Gastrocnemius medialis (tissue), 4 donors: ENCODE results near the gene TNFAIP8L1. TPM values are rescaled to one million over a fixed set of nuclear protein-coding genes. Genes with fewer than 3 reads are reported as not detected.

Experiments
- ATAC-seq, 2 donors: fragments of 150-250 bp; one replicate each; pipeline ENCODE4 v1.9.1; 2016
- DNase-seq, 2 donors: peaks; one replicate each; pipeline ENCODE4 v3.0.0-alpha.2; 2019
- H3K27ac ChIP-seq, 4 donors: fragments of 200-600 bp; sonication (generic); 1 replicate in 1 of 4; 2 replicates in 3 of 4; pipeline ENCODE4 v1.5.1; 2016 to 2018; ENCODE audit warnings: mild to moderate bottlenecking in 2 of 4, moderate library complexity in 1 of 4
- H3K27me3 ChIP-seq, 3 donors: fragments of 200-600 bp; sonication (generic) in 2 of 3; 1 replicate in 1 of 3; 2 replicates in 2 of 3; pipeline versions ENCODE4 v1.5.1 to v1.6.0; 2016 to 2019; ENCODE audit warnings: mild to moderate bottlenecking in 1 of 3, moderate library complexity in 1 of 3
- H3K36me3 ChIP-seq, 2 donors: fragments of 200-600 bp; sonication (generic) in 1 of 2; one replicate each; pipeline ENCODE4 v1.5.1; 2017 to 2018
- H3K4me1 ChIP-seq, 2 donors: fragments of 200-600 bp; sonication (generic) in 1 of 2; one replicate each; pipeline ENCODE4 v1.5.1; 2016 to 2017; ENCODE audit warnings: mild to moderate bottlenecking in 2 of 2
- H3K4me3 ChIP-seq, 4 donors: fragments of 200-600 bp; sonication (generic) in 3 of 4; 1 replicate in 1 of 4; 2 replicates in 3 of 4; pipeline ENCODE4 v1.5.1; 2016 to 2019; ENCODE audit warnings: mild to moderate bottlenecking in 2 of 4
- H3K9me3 ChIP-seq, 3 donors: fragments of 200-600 bp; sonication (generic) in 2 of 3; 1 replicate in 1 of 3; 2 replicates in 2 of 3; pipeline ENCODE4 v1.5.1; 2016 to 2019
- POLR2A ChIP-seq, 2 donors: fragments of 450-650 bp; IDR thresholded peaks; one replicate each; pipeline ENCODE4 v1.6.1; 2017; ENCODE audit warnings: antibody characterized with exemption in 2 of 2, mild to moderate bottlenecking in 2 of 2, moderate library complexity in 2 of 2
- in situ Hi-C, 4 donors: fragments of 200-750 bp; cut with MboI; loops; one replicate each; pipeline versions ENCODE4 v1.15.0 to v1.8.0; 2017; ENCODE audit warnings: low sequenced_read_pairs in 4 of 4
- intact Hi-C: fragments of 100-400 bp; cut with DNase I; formaldehyde crosslinking; loops from one replicate; pipeline ENCODE4 v1.15.1; 2023; ENCODE audit warnings: low total_unique reads
- total RNA-seq, 4 donors: library from RNA; depleted of rRNA; stranded (reverse); fragments of >200 nt; gene quantifications; one replicate each; pipeline versions ENCODE4 v1.1.0 to v1.2.3, GENCODE V29; 2016
- TF ChIP-seq, protein P1 (sequence below), 5 experiments: fragments of 450-650 bp in 3 of 5; fragments of 200-600 bp in 2 of 5; sonication (generic) in 2 of 5; IDR thresholded peaks in 4 of 5; conservative IDR thresholded peaks in 1 of 5; 1 replicate in 4 of 5; 2 replicates in 1 of 5; pipeline ENCODE4 v1.5.1; 2016 to 2019; ENCODE audit warnings: antibody characterized with exemption in 5 of 5, mild to moderate bottlenecking in 3 of 5, moderate library complexity in 3 of 5

TNFAIP8L1 gene
- total RNA-seq, 4 donors from 2014 or later, result 1.3 to 2.9 (median 1.7) TPM

DNA sequence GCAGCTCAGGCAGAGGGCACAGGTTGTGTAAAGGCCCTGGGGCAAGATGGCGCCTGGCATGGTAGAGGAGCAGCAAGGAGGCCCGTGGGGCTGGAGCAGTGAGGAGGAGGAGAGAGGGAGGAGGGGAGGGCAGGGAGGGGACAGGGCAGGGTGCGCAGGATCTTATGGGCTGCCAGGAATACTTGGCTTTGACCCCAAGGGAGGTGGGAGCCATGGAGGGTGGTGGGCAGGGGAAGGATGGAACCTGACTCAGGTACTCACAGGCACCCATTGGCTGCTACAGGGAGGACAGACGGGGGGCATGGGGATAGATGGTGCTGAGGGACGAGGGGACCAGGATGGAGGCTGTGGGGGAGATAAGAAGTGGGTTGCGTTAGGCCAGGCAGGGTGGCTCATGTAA, 3.3 kb downstream of the TNFAIP8L1 start:
- ATAC-seq, result no peak
- no peaks in the 10 kb centered on the region for H3K9me3 ChIP-seq
- H3K27ac ChIP-seq, result peak overlapping the region in 1 of 4 donors; percentile 81
- TF ChIP-seq, protein P1, sequence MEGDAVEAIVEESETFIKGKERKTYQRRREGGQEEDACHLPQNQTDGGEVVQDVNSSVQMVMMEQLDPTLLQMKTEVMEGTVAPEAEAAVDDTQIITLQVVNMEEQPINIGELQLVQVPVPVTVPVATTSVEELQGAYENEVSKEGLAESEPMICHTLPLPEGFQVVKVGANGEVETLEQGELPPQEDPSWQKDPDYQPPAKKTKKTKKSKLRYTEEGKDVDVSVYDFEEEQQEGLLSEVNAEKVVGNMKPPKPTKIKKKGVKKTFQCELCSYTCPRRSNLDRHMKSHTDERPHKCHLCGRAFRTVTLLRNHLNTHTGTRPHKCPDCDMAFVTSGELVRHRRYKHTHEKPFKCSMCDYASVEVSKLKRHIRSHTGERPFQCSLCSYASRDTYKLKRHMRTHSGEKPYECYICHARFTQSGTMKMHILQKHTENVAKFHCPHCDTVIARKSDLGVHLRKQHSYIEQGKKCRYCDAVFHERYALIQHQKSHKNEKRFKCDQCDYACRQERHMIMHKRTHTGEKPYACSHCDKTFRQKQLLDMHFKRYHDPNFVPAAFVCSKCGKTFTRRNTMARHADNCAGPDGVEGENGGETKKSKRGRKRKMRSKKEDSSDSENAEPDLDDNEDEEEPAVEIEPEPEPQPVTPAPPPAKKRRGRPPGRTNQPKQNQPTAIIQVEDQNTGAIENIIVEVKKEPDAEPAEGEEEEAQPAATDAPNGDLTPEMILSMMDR (IDR thresholded peaks at IDR 0.05 in 4 of 5, conservative IDR thresholded peaks at IDR 0.05 in 1 of 5), result no peak
- no peak for TF ChIP-seq POLR2A (IDR thresholded peaks at IDR 0.05)
- no peak overlapping the region for H3K4me3 ChIP-seq
- in situ Hi-C loops, result loop anchor here in 1 of 4 donors (25.0 kb wide), 1 partner anchor 380 kb away; no protein-coding TSS in a partner anchor
- no peaks in the 10 kb centered on the region for H3K36me3 ChIP-seq
- intact Hi-C loops, result no loop called here
- DNase-seq, result no peak
- H3K4me1 ChIP-seq, result peaks cover 17 to 24% of the 10 kb centered on the region in 2 donors
- H3K27me3 ChIP-seq, result no peaks in the 10 kb centered on the region

DNA sequence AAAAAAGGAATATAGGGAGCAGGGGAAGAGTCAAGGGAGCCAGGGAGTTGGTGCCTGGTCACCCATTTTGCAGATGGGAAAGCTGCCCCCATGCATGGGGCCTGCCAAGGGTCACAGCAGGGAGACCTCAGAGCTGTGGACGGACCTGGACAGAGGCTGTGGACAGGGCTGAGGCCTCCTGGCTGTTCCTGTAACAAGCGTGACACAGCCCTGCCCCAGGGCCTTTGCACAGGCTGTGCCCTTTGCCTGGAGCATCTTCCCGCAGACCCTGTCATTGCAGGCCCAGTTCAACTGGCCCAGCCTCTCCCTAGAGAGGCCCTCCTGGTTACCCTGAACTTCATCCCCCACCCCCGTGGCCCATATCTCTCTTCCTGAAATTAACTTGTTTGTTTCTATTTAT, 6.4 kb downstream of the TNFAIP8L1 start:
- intact Hi-C loops, result no loop called here
- Histone ChIP-seq H3K27ac (peak overlapping the region in 3 of 4 donors; percentile 64 to 69 (median 66)), H3K4me1 (peaks cover 10 to 17% of the 10 kb centered on the region in 2 donors), H3K9me3 (no peaks in the 10 kb centered on the region), H3K27me3 (no peaks in the 10 kb centered on the region), H3K36me3 (no peaks in the 10 kb centered on the region), H3K4me3 (no peak overlapping the region)
- TF ChIP-seq, protein P1 (IDR thresholded peaks at IDR 0.05 in 4 of 5, conservative IDR thresholded peaks at IDR 0.05 in 1 of 5), result no peak
- TF ChIP-seq POLR2A (IDR thresholded peaks at IDR 0.05), result no peak
- in situ Hi-C loops, result loop anchor here in 1 of 4 donors (25.0 kb wide), 1 partner anchor 383 kb away; no protein-coding TSS in a partner anchor
- no peak for DNase-seq
- no peak for ATAC-seq

DNA sequence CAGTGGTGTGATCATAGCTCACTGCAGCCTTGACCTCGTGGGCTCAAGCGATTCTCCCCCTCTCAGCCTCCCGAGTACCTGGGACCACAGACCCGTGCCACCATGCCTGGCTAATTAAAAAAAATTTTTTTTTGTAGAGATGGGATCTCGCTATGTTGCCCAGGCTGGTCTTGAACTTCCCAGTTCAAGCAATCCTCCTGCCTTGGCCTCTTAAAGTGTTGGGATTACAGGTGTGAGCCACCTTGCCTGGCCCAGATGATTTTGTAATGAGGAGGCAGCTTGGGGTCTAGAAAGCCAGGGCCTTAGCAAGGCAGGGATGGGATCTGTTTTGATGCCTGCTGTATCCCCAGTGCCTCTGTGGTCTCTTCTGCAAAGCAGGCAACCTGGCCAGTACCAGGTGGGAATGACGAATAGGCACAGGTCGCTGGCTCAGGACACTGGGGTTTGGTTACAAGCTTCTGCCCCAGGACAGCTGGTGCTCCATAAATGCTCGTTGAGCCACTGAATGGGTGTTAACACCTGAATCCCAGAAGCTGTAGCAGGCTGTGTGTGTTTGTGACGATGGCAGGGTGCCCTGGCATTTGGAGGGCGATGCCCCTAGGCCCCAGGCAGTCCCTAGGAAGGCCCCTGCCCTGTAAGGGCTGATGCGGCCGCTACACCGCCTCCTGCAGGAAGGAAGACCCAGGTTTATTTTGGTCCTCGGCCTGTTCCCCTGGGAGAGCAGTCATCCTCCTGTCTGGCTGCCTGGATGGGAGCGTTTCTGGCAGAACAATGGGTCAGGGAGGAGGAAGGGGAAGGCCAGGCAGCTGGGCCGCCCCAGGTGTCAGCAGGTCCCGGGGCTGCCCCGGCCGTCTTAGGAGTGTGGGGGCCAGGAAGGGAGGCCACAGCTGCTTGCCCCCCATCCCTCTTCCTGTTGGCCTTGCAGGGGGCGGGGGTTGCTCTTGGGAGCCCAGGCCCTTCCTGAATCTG, 8.6 kb downstream of the TNFAIP8L1 start:
- H3K27me3 ChIP-seq, result no peaks in the 10 kb centered on the region
- H3K9me3 ChIP-seq, result no peaks in the 10 kb centered on the region
- in situ Hi-C loops, result loop anchor here in 1 of 4 donors (25.0 kb wide), 1 partner anchor 386 kb away; no protein-coding TSS in a partner anchor
- H3K4me1 ChIP-seq, result peaks cover 10 to 12% of the 10 kb centered on the region in 2 donors
- ATAC-seq (peak; percentile 64 to 69), DNase-seq (peak; percentile 38 to 45)
- TF ChIP-seq, protein P1 (IDR thresholded peaks at IDR 0.05 in 4 of 5, conservative IDR thresholded peaks at IDR 0.05 in 1 of 5), result peak in 2 of 5 experiments; percentile 13 to 14
- no peak for TF ChIP-seq POLR2A (IDR thresholded peaks at IDR 0.05)
- no peaks in the 10 kb centered on the region for H3K36me3 ChIP-seq
- intact Hi-C loops, result no loop called here
- no peak overlapping the region for H3K4me3 ChIP-seq
- peak overlapping the region; percentile 54 to 69 (median 65) for H3K27ac ChIP-seq

DNA sequence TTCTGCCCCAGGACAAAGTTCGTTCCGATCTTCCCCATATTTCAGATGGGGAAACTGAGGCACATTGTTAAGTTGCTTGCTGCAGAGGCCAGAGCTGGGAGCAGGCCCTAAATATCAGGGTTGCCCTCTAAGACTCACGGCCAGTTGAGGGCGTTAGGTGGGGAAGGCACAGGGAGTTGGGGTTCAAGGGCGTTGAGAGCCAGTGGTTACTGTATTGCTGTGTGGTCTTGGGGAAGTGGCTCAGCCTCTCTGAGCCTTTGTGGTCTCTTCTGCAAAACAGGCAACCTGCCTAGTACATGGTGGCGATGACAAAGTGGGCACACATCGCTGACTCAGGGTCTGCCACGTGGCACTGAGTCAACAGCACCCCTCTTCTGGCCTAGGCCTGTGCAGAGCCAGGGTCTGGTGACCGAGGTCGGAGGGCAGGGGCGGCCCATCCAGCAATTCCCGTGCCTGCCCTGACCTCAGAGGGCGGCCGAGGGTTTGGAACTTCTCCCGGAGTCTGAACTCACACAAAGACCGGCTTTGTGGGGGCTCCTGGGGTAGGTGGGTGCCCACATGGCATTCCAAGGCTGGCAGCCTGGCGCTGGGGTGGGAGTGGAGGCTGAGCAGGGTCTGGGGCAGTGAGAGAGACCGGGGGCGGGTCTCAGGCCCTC, 10.2 kb downstream of the TNFAIP8L1 start:
- DNase-seq, result no peak
- in situ Hi-C loops, result loop anchor here in 1 of 4 donors (25.0 kb wide), 1 partner anchor 387 kb away; no protein-coding TSS in a partner anchor
- peak overlapping the region in 3 of 4 donors; percentile 18 to 69 (median 66) for H3K27ac ChIP-seq

More for the DNA sequence above, 10.2 kb downstream of the TNFAIP8L1 start:
- Histone ChIP-seq H3K4me1 (peaks cover 11 to 12% of the 10 kb centered on the region in 2 donors), H3K4me3 (no peak overlapping the region), H3K36me3 (no peaks in the 10 kb centered on the region), H3K27me3 (no peaks in the 10 kb centered on the region), H3K9me3 (no peaks in the 10 kb centered on the region)
- ATAC-seq, result no peak
- intact Hi-C loops, result no loop called here
- TF ChIP-seq POLR2A (IDR thresholded peaks at IDR 0.05), result no peak
- TF ChIP-seq, protein P1 (IDR thresholded peaks at IDR 0.05 in 4 of 5, conservative IDR thresholded peaks at IDR 0.05 in 1 of 5), result no peak
